CD4-positive, alpha-beta T cell treated with Interferon gamma for 1 hour (primary cell): Measurements from ENCODE around the gene DRD2.

ENCODE experiments used
- DNase-seq: peaks from one replicate; pipeline ENCODE4 v3.0.0-alpha.2; 2020

Gene DRD2

DNA sequence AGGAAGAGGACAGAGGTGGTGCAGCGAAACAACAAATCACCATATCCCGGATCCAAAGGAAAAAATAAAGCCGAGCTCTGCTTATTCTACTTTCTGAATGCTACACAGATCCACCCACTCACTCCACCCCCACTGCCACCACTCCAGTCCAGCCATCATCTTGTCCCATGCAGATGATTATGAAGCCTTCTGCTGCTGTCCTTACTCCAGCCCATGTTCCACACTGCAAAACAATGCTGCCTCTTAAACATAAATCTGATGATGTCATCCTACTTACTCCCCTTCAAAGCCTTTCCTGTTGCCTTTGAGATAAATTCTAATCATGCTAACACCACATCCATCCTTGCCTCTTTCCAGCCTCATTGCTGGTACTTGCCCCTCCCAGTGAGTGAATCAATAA is 6.5 kb upstream of the DRD2 start:
- DNase-seq: no peak

DNA sequence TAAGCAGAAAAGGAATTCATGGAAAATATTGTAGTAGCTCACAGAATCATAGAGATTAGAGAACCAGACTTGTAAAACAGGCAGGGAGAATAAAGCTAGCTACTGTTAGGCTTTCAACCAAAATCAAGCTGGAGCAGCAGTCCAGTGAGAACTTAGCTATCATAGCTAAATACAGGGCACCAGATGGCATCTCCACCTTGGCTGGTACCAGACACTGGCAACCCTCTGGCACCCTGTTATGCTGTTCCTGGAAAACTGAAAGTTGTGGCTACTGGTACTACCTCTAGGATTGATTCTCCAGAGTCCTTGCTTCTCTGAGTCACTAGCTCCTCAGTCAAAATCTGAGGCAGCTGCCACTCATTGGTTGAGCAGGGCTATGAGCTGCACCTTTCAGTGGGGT is 6.0 kb upstream of the DRD2 start:
- DNase-seq: no peak

DNA sequence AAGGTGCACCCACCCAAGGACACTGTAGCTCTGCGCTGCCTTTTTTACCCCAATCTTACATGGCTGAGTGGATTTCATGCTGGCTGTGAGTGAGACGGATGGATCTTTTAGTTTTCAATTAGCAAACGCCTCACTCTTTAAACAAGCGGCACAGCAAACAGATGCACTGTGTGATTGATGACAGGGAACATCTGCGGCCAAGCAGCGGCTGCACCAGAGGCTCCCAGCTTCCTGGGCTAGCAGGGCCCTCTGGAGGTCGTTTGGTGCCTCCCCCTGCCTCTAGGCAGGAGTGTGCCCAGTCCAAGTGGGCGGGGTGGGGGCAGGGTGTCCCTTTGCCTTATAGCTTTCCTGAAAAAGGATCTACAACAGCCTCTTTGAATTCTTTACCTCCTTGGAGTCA is 2.1 kb upstream of the DRD2 start:
- DNase-seq: no peak

DNA sequence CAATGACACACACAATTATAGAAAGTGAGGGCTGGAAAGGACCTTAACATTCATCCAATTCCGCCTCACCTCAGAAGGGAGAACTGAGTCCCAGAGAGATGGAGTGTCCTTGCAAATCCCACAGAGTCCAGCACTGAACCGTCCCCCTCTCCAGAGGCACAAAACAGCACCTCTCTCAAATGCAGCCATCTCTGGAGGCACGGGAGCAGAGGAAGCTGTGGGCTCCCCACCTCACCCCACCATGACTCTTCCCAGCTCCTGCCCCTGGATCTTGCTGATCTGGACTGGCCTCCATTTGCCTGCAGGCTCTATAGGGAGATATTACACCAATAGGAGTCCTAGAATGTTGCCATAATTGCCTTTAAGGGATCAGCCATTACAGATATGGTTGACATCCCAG is 1.4 kb upstream of the DRD2 start:
- no peak for DNase-seq

DNA sequence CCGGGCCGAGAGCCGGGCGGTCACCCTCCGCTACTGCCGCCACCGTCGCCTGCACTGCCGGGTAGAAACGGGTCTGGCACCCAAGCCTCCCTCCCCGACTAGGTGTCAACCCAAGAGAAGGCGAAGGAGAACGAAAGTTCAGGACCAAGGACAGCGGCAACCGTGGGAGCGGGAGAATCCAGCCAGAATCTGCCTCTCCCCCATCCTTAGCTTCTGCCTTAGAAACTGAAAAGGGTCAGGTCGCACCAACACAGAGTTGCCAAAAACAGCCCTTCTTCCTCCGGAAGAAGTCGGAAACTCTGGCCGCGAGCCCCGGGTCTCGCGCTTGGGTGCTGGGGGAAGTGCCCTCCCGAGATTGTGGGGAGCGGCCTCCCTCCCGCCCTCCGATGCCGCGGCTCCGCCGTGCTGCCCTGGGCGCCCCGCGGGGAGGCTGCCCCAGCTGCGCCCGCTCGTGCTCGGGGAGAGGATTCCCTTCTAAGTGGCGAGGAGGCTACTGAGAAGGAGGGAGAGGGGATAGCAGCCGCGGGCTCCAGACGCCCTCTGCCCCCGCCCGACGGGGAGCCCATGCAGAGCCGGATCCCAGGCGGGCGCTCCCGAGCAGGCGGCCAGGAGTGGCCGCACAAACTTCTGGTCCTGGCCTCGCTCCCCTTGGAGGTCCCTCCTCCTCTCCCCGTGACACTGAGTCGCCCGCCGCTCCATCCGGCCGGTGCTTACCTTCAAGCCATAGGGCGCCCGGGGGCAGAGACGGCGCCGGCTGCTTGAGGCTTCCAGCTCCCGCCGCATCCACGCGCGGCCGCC is 637 bp downstream of the DRD2 start:
- DNase-seq: no peak

DNA sequence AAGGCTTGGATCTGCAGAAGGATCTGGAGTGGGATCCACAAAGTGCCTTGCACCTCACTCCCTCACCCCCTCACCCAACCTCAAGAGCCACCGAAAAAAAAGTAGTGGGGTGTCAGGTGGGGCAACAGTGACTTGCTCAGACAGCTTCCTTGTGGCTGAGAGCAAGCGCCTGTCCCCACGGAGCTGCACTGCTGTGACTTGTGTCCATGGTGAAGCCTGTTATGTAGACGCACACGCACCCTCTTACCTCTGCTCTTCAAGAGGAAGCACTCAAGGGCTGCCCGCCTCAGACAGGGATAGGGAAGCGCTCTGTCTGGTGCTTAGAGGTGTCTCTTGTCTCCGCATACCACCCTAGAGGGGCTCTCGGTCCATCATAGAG is 1.2 kb downstream of the DRD2 start:
- no peak for DNase-seq

DNA sequence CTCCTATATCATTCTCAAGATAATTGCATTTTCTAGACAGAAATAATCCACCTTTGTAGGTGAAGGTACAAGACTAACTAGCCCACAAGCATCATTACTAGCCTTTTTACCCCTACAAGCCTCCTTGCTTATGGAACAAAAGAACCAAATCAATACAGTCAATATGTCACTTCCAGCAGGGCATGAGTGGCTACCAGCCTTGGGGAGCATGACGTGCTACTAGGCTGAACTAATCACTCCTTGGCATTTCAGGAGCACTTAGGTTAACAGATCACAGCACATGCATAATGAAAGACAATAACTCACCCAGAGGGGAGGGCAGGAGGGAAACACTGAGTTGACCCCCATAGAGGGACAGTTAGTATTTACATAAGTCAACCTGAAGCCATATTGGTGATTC is 2.7 kb downstream of the DRD2 start:
- no peak for DNase-seq

DNA sequence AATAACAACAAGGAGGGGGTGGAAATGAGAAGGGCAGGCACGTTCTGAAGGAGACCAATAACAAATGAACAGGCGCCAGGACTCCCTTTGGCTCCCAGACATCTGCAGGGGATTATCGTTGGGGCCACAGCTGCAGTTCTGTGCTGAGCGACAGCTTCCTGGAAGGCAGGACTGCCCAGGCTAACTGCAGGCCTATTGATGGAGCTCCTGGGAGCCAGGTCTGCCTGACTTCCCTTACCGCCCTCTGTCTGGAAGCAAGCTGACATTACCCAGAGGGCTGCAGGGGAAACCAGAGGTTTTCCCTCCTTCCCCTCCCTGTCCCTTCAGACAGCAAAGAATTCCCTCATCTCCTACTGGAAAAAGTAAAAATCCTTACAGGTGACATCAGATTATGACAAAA is 5.0 kb downstream of the DRD2 start:
- DNase-seq: no peak

DNA sequence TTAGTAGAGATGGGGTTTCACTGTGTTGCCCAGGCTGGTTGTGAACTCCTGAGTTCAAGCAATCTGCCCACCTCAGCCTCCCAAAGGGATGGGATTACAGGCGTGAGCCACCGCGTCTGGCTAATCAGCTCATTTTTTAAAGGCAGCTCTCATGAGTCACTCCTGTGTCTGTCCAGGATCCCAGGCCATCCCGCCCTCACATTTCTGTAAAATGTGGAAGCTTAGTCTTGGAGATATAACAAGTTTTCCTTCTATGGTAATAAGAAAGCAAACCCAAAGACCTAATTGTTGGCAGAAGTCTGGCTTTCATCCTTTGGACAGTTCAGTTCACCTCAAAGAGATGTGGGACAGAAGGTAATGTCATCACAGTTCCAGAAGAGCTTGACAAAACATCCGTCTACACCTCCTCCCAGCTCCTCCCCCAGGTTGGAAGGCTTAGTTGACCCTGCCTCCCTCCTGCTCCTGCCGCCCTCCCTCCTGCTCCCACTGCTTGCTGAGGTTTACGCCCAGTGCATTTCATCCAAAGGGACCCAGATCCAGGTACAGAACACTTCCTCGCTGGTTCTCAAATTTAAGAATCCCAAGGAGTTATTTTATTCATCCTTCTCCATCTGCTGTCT is 6.4 kb downstream of the DRD2 start:
- DNase-seq: no peak

DNA sequence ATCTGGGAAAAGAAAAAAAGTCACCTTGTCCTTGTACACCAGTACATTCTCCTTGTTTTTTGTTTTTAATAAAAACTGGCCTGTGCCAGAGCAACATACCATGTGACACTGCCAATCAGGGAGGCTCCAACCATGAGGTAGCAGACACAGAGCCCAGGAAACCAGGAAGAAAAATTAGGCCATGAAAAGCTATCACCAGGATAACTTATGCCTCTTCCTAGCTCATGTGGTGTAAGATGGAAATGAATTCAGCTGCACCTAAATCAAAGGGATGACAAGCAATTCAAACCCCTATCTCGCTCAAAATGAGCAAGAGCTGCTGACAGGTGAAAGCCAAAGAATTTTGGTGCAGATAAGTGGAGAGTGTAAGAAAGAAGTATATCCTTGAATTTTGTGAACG is 7.7 kb downstream of the DRD2 start:
- no peak for DNase-seq

DNA sequence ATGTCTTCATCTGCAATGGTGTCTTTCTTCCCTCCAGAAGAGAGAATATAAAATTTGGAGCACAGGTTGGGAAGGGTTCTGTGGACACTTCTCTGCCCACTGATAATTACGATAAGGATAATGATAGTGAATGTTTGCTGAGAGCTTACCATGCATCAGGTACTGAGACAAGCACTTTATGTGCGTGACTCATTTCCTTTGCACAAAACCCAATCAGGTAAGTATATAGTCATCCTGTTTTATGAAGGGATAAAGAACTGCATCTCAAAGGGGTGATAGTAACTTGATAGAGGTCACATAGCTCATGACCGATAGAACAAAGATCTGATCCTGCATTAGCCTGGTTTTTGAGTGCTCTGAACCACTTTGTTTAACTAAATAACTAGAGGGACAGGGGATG is 9.4 kb downstream of the DRD2 start:
- no peak for DNase-seq

DNA sequence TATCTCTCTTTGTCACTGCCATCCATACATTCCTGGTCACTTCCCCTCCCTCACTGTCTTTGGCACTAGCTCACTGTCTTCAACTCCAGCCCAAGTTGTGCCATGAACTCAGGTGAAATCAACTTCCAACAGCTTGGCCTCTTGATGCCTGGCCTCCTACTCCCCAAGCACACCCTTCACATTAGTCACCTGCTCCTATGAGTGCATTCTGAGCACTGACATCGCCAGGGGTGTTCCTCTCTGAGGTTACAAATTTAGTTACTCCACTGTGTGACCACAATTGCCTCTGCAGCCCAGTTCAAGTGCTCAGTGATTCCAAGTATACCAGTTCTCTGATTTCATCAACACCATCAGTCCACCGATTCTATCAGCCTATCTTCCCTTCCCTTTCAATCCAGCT is 10.8 kb downstream of the DRD2 start:
- DNase-seq: no peak

DNA sequence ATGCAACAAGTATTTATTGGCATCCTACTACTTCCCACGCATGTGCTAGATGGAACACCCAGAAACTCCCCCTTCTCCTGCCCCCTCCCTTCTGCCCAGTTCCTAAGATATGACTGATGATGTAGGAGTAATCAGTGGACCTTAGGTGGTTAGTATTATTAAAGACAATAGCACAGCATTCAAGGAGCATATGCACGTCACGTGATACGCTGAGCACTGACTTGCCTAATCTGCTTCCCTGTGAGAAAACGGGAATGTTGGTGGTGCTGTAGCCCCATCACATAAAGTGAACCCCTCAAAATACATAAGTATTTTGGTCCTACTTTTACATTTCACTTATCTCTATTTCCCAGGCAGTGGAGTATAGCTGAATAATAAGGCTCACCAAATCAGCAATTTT is 12.4 kb downstream of the DRD2 start:
- DNase-seq: no peak

DNA sequence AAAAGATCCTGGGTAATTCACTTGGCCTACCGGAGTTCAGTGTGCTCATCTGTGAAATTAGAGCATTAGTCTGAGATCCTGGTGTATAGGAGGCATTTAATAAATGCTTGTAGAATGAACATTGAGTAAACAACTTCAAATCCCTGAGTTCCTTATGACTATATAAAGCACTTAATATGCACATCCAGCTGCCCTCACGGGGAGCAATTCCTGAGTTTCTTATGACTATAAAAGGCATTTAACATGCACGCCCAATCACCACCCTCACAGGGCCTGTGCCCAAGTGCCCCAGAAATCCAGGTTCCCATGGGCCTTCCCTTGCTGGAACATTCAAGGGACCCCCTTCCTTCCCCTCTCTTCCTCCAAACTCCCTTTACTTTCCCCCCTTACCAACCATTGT is 13.6 kb downstream of the DRD2 start:
- DNase-seq: no peak

DNA sequence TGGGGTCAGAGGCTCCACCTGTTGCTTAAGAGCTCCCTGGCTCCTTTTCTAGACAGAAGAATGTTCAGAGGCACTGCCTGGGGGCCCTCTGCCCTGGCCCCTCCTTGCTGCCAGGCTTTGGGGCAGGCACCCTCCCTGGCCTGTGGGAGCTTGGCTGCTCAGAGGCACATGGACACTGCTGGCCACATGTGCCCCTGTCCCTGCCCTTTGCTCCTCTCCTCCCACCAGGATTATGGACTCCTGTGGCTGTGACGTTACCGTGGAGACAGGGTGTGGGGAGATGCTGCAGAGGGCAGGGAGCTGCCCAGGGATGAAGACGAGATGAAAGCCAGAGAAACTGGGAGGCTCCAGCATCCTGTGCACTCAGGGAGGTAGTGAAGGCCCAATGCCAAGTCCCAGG is 14.7 kb downstream of the DRD2 start:
- DNase-seq: no peak

DNA sequence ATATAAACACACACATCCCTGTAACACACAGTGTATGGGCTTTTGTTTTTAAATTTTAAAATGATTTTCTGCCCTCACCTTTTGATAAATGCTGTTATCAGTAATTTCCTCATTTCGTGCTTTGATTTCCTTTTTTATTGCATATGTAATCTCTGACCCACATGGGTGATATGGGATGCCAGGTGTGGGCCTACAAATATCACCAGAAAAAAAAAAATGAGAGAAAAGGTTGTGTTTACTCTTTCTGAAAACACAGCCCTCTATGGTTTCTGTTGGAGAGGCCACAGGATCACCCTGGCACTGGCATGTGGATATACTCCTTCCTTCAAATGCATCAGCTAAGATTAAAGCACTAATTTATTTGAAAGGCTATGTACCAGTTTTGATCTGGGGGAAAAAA is 17.0 kb downstream of the DRD2 start:
- DNase-seq: no peak

DNA sequence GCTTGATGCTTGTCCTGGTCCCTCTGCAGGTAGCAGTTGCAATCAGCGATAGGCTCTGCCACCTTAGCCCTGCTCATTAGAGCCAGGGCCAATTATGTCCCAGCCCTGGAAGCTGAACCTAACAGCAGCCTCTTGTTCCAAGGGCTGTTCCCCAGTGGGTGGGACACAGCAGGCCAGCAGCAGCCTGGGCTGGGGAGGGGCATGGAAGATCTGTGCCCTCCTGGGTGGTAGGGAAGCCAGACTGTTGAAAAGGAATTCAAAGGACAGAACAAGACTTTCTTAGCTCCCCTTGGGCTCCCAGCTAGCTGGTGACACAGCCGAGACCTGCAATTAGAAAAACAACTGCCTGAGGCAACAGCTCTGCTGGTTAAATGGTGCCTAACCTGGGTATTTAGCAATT is 17.4 kb downstream of the DRD2 start:
- DNase-seq: no peak

DNA sequence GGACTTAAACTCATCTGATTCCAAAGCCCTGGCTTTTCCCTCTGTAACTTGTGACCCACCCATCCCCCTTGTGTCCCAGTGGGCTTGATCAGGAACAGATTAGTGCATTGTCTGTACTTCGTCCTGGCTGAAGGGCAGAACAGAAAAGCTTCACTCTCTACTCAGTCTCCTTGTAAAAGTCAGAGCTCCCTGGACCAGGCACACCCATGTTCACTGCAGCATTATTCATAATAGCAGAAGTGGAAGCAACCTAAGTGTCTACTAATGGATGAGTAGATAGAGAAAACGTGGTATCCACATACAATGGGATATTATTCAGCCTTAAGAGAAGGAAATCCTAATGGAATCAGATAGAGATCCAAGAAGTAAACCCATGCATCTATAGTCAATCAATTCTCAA is 20.7 kb downstream of the DRD2 start:
- no peak for DNase-seq

DNA sequence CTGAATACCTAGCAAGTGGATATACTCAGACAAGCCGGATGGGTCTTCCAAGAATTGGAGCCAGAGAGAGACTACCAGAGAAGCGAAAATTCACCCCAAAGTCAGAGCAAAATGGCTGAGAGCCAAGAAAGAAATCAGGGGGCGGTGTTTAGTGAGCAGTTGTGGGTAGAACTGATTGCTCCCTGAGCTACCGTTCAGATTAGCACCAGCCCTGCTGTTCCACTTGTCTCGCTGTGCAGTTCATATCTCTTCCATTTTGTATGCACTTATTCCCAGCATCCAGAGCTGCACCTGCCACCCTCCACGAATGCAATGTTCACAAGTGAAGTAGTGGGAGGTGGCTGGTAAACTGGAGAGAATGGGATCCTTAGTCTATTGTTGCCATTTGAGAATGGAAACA is 25.5 kb downstream of the DRD2 start:
- no peak for DNase-seq

DNA sequence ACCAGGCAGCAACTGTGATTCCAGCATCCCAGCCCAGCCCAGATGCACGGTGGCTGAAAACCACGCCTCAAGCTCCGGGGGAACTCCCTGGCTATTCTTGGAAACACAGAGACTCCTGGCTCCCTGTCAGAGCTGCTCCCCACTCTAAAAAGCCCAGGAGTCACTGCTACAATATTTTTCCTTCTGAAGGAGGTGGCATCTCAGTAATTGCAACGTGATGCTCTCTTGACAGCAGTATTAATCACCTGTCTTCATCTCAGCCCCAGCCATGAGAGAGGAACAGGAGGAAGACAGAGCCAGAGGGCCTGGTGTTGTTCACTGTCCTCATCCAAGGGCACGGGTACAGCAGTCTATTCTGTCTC is 26.9 kb downstream of the DRD2 start:
- no peak for DNase-seq

DNA sequence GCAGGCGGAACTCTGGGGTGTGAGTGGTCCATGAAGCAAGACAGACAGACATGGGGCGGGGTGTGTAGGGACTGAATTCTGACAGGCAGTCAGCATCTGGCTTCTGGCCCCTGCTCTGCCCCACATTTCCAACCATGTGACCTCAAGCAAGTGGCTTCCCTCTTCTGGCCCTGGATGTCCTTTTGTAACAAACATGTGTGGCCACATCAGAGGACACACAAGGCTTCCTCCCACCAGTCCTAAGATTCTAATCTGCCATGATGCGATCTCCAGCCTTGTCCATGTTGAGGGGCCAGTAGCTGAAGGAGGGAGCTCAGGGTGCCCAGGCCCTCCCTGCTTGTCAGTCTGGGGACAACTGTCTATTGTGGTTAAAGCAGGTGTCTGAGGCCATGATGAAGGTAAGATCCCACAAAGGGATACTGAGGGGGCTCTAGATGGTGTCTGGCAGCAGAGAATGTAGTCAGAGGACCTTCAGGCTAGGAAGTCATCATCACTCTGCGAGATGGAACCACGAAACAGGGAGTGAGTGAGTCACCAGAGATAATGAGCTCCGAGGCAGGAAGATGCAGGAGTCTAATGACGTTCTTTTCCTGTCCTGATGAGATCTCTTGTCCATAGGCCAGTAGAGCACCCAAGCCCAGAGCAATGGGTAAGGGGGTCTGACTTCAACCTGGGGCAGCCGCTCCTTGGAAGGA is 27.4 kb downstream of the DRD2 start:
- DNase-seq: no peak

DNA sequence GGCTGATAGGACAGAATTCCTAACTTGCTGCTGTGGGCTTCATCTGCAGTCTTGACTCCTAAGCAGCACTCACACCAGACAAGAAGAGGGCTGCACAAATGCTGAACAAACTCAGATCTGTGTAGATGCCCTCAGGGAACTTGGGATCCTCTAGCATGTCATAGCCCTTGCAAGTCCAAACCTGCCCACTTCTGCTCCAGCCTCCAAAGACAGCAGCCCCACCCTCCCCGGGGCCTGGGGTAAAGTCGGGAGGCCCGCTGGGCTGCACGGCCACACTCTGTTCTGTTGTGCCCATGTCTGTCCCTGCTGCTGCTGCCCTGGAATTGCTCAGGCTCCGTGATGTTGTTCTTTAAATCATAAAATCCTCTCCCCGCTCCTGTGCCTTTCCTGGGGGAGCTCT is 28.3 kb downstream of the DRD2 start:
- DNase-seq: no peak

DNA sequence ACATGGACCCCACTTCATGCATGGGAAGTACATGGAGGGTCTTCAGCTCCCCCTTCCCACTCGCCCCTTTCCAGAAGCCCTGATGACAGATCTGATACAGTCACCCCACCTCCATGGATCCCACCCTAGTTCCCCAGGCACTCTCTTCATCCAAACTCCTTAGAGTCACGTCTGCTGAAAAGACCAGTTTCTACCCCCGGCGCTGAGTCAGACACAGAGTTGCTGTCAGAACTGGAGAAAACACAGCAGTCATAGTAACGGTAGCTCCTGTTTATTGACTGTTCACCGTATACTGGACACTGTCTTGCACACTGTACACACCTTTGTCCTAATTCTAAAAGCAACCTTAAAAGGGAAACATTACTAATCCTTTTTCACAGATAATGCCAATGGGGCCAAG is 29.1 kb downstream of the DRD2 start:
- DNase-seq: no peak

DNA sequence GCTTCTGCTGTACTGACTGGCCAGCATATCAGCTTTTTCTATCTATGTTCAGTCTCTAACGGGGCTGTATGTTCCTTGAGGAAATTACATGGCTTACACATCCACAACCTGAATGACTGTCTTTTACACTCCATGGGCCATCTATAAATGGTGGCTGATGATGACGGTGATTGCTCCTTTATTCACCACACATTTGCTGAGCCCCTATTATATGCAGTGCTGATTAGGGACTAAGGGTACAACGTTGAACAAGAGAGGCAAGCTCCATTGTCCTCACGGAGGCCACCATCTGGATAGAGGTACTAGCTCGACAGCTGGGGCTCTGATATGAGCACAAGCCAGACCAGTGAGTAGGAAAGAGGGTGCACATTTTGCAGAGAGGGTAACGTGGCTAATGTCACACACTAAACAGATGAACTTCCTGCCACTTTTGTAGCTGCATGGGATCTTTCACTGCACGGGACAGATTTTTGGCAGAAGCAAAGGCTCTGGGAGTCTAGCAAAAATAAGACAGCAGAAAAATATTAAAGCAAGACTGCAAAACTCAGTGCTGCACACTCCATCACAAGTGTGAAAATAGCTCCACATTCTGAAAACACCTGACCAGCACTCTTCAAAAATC is 30.6 kb downstream of the DRD2 start:
- no peak for DNase-seq
